ENCODE results near the gene CDH2. TPM values are rescaled to one million over a fixed set of nuclear protein-coding genes. Genes with fewer than 3 reads are reported as not detected.

The CDH2 gene
- total RNA-seq, 1 donor from 2014 or later: 198 TPM

- H3K36me3 Mint-ChIP-seq (ENCODE audit: low read depth): peaks cover 9% of the 10 kb centered on the region
- H3K27me3 Mint-ChIP-seq (ENCODE audit: low read depth): no peaks in the 10 kb centered on the region
- H3K4me3 Mint-ChIP-seq (ENCODE audit: unreplicated experiment): no peak overlapping the region
- peaks cover 10% of the 10 kb centered on the region for H3K9me3 Mint-ChIP-seq (ENCODE audit: low read depth)
- peaks cover 69% of the 10 kb centered on the region for H3K4me1 Mint-ChIP-seq (ENCODE audit: low read depth)
- H3K27ac Mint-ChIP-seq (ENCODE audit: unreplicated experiment): peak overlapping the region; percentile 68
- DNase-seq (ENCODE audit: low spot score): no peak
- TF ChIP-seq CTCF (IDR thresholded peaks at IDR 0.05): no peak
Measured at GRCh38 chr18:28068207-28068606, 108.7 kb downstream of the CDH2 start.

GRCh38 chr18:28067346-28067745 lies 109.6 kb downstream of the CDH2 start:
- no peak for TF ChIP-seq CTCF (IDR thresholded peaks at IDR 0.05)
- peaks cover 10% of the 10 kb centered on the region for H3K9me3 Mint-ChIP-seq (ENCODE audit: low read depth)
- DNase-seq (ENCODE audit: low spot score): no peak
- H3K36me3 Mint-ChIP-seq (ENCODE audit: low read depth): peaks cover 8% of the 10 kb centered on the region
- no peak overlapping the region for H3K4me3 Mint-ChIP-seq (ENCODE audit: unreplicated experiment)
- peaks cover 77% of the 10 kb centered on the region for H3K4me1 Mint-ChIP-seq (ENCODE audit: low read depth)
- peak overlapping the region; percentile 5 for H3K27ac Mint-ChIP-seq (ENCODE audit: unreplicated experiment)
- H3K27me3 Mint-ChIP-seq (ENCODE audit: low read depth): no peaks in the 10 kb centered on the region

- peak overlapping the region; percentile 90 for H3K27ac Mint-ChIP-seq (ENCODE audit: unreplicated experiment)
- DNase-seq (ENCODE audit: low spot score): no peak
- H3K9me3 Mint-ChIP-seq (ENCODE audit: low read depth): peaks cover 22% of the 10 kb centered on the region
- H3K4me1 Mint-ChIP-seq (ENCODE audit: low read depth): peaks cover 77% of the 10 kb centered on the region
- TF ChIP-seq CTCF (IDR thresholded peaks at IDR 0.05): no peak
- peaks cover 7% of the 10 kb centered on the region for H3K36me3 Mint-ChIP-seq (ENCODE audit: low read depth)
- H3K4me3 Mint-ChIP-seq (ENCODE audit: unreplicated experiment): no peak overlapping the region
- no peaks in the 10 kb centered on the region for H3K27me3 Mint-ChIP-seq (ENCODE audit: low read depth)
Measured at GRCh38 chr18:28065793-28066186, 111.1 kb downstream of the CDH2 start.

DNA sequence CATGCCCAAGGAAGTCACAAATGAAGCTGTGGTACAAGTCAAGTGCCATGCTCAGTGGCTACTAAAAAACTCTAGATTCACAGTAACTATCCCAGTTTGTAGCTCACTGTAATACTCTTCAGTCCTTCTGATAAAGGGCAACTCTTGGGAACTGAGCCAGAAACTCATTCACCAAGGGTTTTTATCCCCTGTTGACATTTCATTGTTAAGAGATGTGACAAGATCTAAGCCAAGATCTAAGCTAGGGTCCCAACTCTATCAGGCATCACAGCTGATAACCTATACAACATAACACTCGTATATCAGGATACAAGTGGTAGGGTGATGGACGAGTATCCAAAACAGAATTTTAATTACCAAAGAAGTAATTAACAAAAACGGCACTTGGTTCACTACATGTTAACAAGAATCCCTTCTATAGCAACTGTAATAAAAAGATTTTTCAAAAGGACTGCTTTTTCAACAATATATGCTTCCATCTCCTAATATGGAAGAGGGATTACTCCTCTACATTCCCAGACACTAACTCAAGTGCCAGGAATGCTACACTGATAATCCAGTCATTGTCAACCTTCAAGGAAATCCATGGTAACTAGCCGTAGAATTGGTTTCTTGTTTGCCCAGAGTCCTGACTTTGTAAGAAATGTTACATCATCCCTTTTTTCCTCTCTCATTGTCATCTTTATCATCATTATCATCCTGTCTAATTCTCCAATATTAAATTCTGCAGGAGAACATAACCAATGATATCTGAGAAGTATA lies 111.7 kb downstream of the CDH2 start:
- DNase-seq (ENCODE audit: low spot score): no peak

GRCh38 chr18:28063926-28064325 lies 113.0 kb downstream of the CDH2 start:
- Mint-ChIP-seq H3K36me3 (ENCODE audit: low read depth) (peaks cover 7% of the 10 kb centered on the region), H3K9me3 (ENCODE audit: low read depth) (peaks cover 25% of the 10 kb centered on the region), H3K4me1 (ENCODE audit: low read depth) (peaks cover 90% of the 10 kb centered on the region), H3K27ac (ENCODE audit: unreplicated experiment) (peak overlapping the region; percentile 90), H3K4me3 (ENCODE audit: unreplicated experiment) (no peak overlapping the region), H3K27me3 (ENCODE audit: low read depth) (no peaks in the 10 kb centered on the region)
- TF ChIP-seq CTCF (IDR thresholded peaks at IDR 0.05): no peak
- no peak for DNase-seq (ENCODE audit: low spot score)

More for the DNA sequence above, 111.7 kb downstream of the CDH2 start:
- peaks cover 7% of the 10 kb centered on the region for H3K36me3 Mint-ChIP-seq (ENCODE audit: low read depth)
- TF ChIP-seq CTCF (IDR thresholded peaks at IDR 0.05): no peak
- H3K27ac Mint-ChIP-seq (ENCODE audit: unreplicated experiment): peak overlapping the region; percentile 90
- no peaks in the 10 kb centered on the region for H3K27me3 Mint-ChIP-seq (ENCODE audit: low read depth)
- no peak overlapping the region for H3K4me3 Mint-ChIP-seq (ENCODE audit: unreplicated experiment)
- H3K4me1 Mint-ChIP-seq (ENCODE audit: low read depth): peaks cover 82% of the 10 kb centered on the region
- H3K9me3 Mint-ChIP-seq (ENCODE audit: low read depth): peaks cover 25% of the 10 kb centered on the region
